HCT116 (cell line): ENCODE measurements around the gene RNF126. TPM values are rescaled to one million over a fixed set of nuclear protein-coding genes. Genes with fewer than 3 reads are reported as not detected.

ENCODE experiments used
- ATAC-seq: fragments of 200-7000 bp; cut with Tn5 transposase; 2 replicates; pipeline ENCODE4 v1.9.1; 2020; ENCODE audit warnings: mild to moderate bottlenecking, moderate library complexity
- BruUV-seq: library from RNA; stranded (reverse); fragments of 400-500 nt; replicated peaks from 2 replicates; lab custom pipeline; 2021; lab: Mats Ljungman, UMichigan
- CTCF ChIA-PET: fragments of 300-600 bp; sonication (Branson Sonifier 250); formaldehyde crosslinking; loops from one replicate; lab custom pipeline; 2021; ENCODE audit warnings: antibody characterized with exemption; lab: Charles Lee
- POLR2A ChIA-PET: fragments of 300-600, 350-600 bp; sonication (Branson Sonifier 250); formaldehyde crosslinking; loops from one replicate; lab custom pipeline; 2021; ENCODE audit warnings: antibody characterized with exemption; lab: Charles Lee
- RAD21 ChIA-PET, 2 experiments: fragments of 300-600 bp; sonication (Branson Sonifier 250); formaldehyde crosslinking; loops; one replicate each; lab custom pipeline; 2023; ENCODE audit warnings: low total read pairs in 2 of 2; ENCODE audit not compliant: uncharacterized antibody in 2 of 2, unreplicated experiment in 2 of 2, low non-redundant PET in 1 of 2; lab: Charles Lee
- DNase-seq: peaks from one replicate; pipeline ENCODE4 v3.0.0-alpha.2; 2010; ENCODE audit warnings: low read depth, low spot score
- H2AFZ ChIP-seq: fragments of 200-600 bp; shearing (Covaris generic), sonication (generic); 2 replicates; pipeline ENCODE4 v1.6.1; 2017; ENCODE audit warnings: low read depth, mixed run types, mixed read lengths, antibody characterized with exemption, low read length; ENCODE audit not compliant: poor library complexity, severe bottlenecking
- H3K27ac ChIP-seq: 2 replicates; pipeline ENCODE4 v1.5.1; 2012; ENCODE audit warnings: low read depth, low read length
- H3K27me3 ChIP-seq: fragments of 200-600 bp; sonication (generic); 2 replicates; pipeline ENCODE4 v1.6.1; 2016; ENCODE audit warnings: mixed run types, low read length, mixed read lengths; ENCODE audit not compliant: insufficient read depth
- H3K36me3 ChIP-seq, 2 experiments: fragments of 200-500 bp in 1 of 2; fragments of 200-600 bp in 1 of 2; sonication (Bioruptor generic) in 1 of 2; sonication (generic) in 1 of 2; 2 replicates each; pipeline versions ENCODE4 v1.5.1 to v1.6.1; 2014 to 2016; ENCODE audit warnings: low read length in 2 of 2, inconsistent platforms in 1 of 2, mixed read lengths in 1 of 2, mixed run types in 1 of 2; ENCODE audit not compliant: insufficient read depth in 2 of 2, control insufficient read depth in 1 of 2
- H3K4me1 ChIP-seq, 2 experiments: fragments of 200-600 bp in 1 of 2; sonication (generic) in 1 of 2; 2 replicates each; pipeline versions ENCODE4 v1.5.1 to v1.6.1; 2012 to 2017; ENCODE audit warnings: low read length in 2 of 2, inconsistent platforms in 1 of 2, mild to moderate bottlenecking in 1 of 2, mixed read lengths in 1 of 2, mixed run types in 1 of 2, moderate library complexity in 1 of 2; ENCODE audit not compliant: insufficient read depth in 2 of 2, control insufficient read depth in 1 of 2
- H3K4me2 ChIP-seq: fragments of 200-600 bp; sonication (generic); 2 replicates; pipeline ENCODE4 v1.6.1; 2017; ENCODE audit warnings: mixed run types, low read length, mixed read lengths
- H3K4me3 ChIP-seq, 2 experiments: fragments of 200-600 bp in 1 of 2; sonication (generic) in 1 of 2; replicated peaks in 1 of 2; 2 replicates each; pipeline ENCODE4 v1.5.1; 2011 to 2016; ENCODE audit warnings: low read length in 2 of 2, control low read depth in 1 of 2, low read depth in 1 of 2, mild to moderate bottlenecking in 1 of 2, mixed read lengths in 1 of 2, mixed run types in 1 of 2
- H3K79me2 ChIP-seq: fragments of 200-600 bp; sonication (generic); 2 replicates; pipeline ENCODE4 v1.6.1; 2017; ENCODE audit warnings: mild to moderate bottlenecking, mixed run types, low read length, moderate library complexity, mixed read lengths; ENCODE audit not compliant: insufficient read depth
- H3K9ac ChIP-seq: fragments of 200-600 bp; sonication (generic); 2 replicates; pipeline ENCODE4 v1.6.1; 2016; ENCODE audit warnings: low read length, mixed read lengths
- H3K9me2 ChIP-seq: fragments of 200-600 bp; sonication (generic), shearing (Covaris generic); 2 replicates; pipeline ENCODE4 v1.6.1; 2017; ENCODE audit warnings: mixed run types, mild to moderate bottlenecking, moderate library complexity; ENCODE audit not compliant: insufficient read depth
- H3K9me3 ChIP-seq, 2 experiments: fragments of 200-500 bp in 1 of 2; fragments of 200-600 bp in 1 of 2; sonication (Bioruptor generic) in 1 of 2; sonication (generic) in 1 of 2; 2 replicates each; pipeline ENCODE4 v1.6.1; 2014 to 2017; ENCODE audit warnings: low read length in 2 of 2, mixed read lengths in 2 of 2, inconsistent platforms in 1 of 2, low read depth in 1 of 2, mild to moderate bottlenecking in 1 of 2, mixed run types in 1 of 2, moderate library complexity in 1 of 2; ENCODE audit not compliant: control insufficient read depth in 1 of 2, insufficient read depth in 1 of 2
- H4K20me1 ChIP-seq: fragments of 200-600 bp; sonication (generic), shearing (Covaris generic); 2 replicates; pipeline ENCODE4 v1.6.1; 2017; ENCODE audit warnings: mixed run types, mild to moderate bottlenecking, moderate library complexity; ENCODE audit not compliant: insufficient read depth
- CBX3 ChIP-seq: IDR thresholded peaks from 2 replicates; pipeline ENCODE4 v1.6.1; 2012; ENCODE audit warnings: low read depth
- CEBPB ChIP-seq: IDR thresholded peaks from 2 replicates; pipeline ENCODE4 v1.6.1; 2012; ENCODE audit warnings: low read depth
- EZH2 ChIP-seq: fragments of 200-600 bp; sonication (generic); IDR thresholded peaks from 2 replicates; pipeline ENCODE4 v1.6.1; 2017; ENCODE audit warnings: antibody characterized with exemption, mixed run types
- EZH2phosphoT487 ChIP-seq: fragments of 200-600 bp; IDR thresholded peaks from 2 replicates; pipeline ENCODE4 v1.6.1; 2018; ENCODE audit warnings: antibody characterized with exemption, borderline replicate concordance
- JUND ChIP-seq: IDR thresholded peaks from 2 replicates; pipeline ENCODE4 v1.6.1; 2012
- POLR2A ChIP-seq: IDR thresholded peaks from 2 replicates; pipeline ENCODE4 v1.7.0; 2011; ENCODE audit warnings: borderline replicate concordance; ENCODE audit not compliant: insufficient read depth, insufficient read length; ENCODE audit errors: extremely low read depth
- RAD21 ChIP-seq: IDR thresholded peaks from 2 replicates; pipeline ENCODE4 v1.6.1; 2012; ENCODE audit warnings: low read depth, mild to moderate bottlenecking
- TCF7L2 ChIP-seq: IDR thresholded peaks from 2 replicates; pipeline ENCODE4 v1.7.0; 2011; ENCODE audit warnings: borderline replicate concordance, inconsistent platforms; ENCODE audit not compliant: insufficient read depth, insufficient read length; ENCODE audit errors: extremely low read depth
- ZNF274 ChIP-seq: fragments of 200-500 bp; sonication (Bioruptor generic); IDR thresholded peaks from 2 replicates; pipeline ENCODE4 v1.6.1; 2014; ENCODE audit warnings: mild to moderate bottlenecking, low read depth, low read length, inconsistent platforms
- intact Hi-C: fragments of 100-400 bp; cut with micrococcal nuclease; formaldehyde crosslinking; loops from 2 replicates; pipeline ENCODE4 v1.10.0; 2022
- total RNA-seq: library from RNA; stranded (reverse); gene quantifications from one replicate; pipeline ENCODE4 v1.2.1, GENCODE V29; 2021; ENCODE audit not compliant: unreplicated experiment

The RNF126 gene
- total RNA-seq, 1 experiment from 2014 or later: 93.8 TPM

DNA sequence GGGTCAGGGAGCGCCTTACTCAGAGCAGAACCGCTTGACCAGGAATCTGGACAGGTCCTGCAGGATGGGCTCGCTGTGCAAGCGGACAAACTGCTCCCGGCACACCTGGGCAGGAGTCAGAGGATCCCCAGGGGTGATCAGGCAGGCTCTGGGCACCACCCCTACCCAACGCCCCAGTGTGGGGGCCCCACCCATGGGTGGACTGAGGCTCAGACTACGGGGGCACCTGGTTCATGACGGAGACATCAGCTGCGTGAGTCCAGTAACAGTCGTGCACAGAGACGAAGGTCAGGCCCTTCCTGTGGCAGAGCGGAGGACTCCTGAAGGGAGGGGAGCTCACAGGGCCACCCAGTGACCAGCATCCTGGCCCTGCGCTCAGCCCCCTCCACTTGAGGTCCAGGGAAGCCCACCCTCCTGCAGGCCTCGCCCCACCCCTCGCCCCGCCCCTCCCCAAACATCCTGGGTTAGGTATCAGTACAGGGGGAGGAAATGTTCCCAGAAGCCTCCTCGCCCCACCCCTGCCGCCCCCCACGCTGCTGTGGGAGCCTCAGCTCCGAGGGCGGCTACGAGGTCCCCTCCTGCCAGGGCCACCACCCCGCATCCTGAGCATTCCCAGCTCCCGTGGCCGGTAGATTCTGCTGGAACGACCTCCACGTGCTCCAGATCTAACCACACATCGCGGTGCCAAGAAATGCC is 45.3 kb downstream of the RNF126 start:
- Histone ChIP-seq H3K4me3 (no peak overlapping the region), H3K9ac (no peak overlapping the region), H3K27ac (no peak overlapping the region), H4K20me1 (no peaks in the 10 kb centered on the region), H2AFZ (no peak overlapping the region), H3K79me2 (no peaks in the 10 kb centered on the region), H3K9me2 (no peaks in the 10 kb centered on the region), H3K9me3 (no peaks in the 10 kb centered on the region), H3K4me1 (no peaks in the 10 kb centered on the region), H3K27me3 (no peaks in the 10 kb centered on the region), H3K36me3 (peaks cover 0 to 37% of the 10 kb centered on the region in 2 experiments; a peak in 2 of 4 replicates), H3K4me2 (no peak overlapping the region)
- no peak for TF ChIP-seq CEBPB
- no TSS peak for BruUV-seq
- ChIA-PET RAD21 (no interaction called here), POLR2A (interaction anchor here (0.7 kb wide), 1 partner anchor 179 kb away, joined by 4 read pairs; no protein-coding TSS in a partner anchor), CTCF (no interaction called here)
- intact Hi-C loops: no loop called here
- DNase-seq (no peak), ATAC-seq (no peak)

DNA sequence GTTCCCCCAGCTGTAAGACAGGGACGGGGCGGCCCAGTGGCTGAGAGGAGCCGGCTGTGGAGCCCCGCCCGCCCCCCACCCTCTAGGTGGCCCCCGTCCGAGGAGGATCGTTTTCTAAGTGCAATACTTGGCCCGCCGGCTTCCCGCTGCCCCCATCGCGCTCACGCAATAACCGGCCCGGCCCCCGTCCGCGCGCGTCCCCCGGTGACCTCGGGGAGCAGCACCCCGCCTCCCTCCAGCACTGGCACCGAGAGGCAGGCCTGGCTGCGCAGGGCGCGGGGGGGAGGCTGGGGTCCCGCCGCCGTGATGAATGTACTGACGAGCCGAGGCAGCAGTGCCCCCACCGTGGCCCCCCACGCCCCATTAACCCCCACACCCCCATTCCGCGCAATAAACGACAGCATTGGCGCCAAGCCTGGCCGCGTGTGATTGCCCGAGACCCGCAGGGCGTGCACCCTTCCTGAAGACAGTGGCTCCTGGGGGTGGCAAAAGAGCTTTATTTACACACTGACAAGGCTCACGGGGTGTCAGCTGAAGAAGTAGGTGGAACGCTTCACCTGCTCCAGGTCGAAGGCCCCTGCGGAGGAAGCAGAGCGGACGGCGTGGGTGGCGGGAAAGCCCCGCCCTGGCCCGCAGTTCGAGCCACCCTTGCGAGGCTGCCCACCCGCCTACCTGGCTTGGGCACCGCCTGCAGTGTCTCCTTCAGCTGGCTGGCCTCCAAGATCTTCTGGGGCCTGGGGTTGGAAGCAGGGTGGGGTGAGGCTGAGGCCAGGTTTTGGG is 46.1 kb downstream of the RNF126 start:
- Histone ChIP-seq H4K20me1 (no peaks in the 10 kb centered on the region), H3K27me3 (no peaks in the 10 kb centered on the region), H3K9me2 (no peaks in the 10 kb centered on the region), H3K9ac (no peak overlapping the region), H3K36me3 (peaks cover 0 to 31% of the 10 kb centered on the region in 2 experiments; a peak in 2 of 4 replicates), H3K79me2 (no peaks in the 10 kb centered on the region), H3K4me1 (no peaks in the 10 kb centered on the region), H3K27ac (no peak overlapping the region), H3K4me2 (no peak overlapping the region), H2AFZ (no peak overlapping the region), H3K4me3 (no peak overlapping the region), H3K9me3 (no peaks in the 10 kb centered on the region)
- ATAC-seq: no peak
- DNase-seq: no peak
- TF ChIP-seq JUND (no peak), EZH2 (no peak), CBX3 (no peak), POLR2A (no peak), RAD21 (no peak), ZNF274 (no peak), TCF7L2 (no peak), EZH2phosphoT487 (no peak)
- RAD21 ChIA-PET: no interaction called here
- BruUV-seq: no TSS peak
- intact Hi-C loops: no loop called here
- POLR2A ChIA-PET: interaction anchor here (0.7 kb wide), 1 partner anchor 180 kb away, joined by 4 read pairs; no protein-coding TSS in a partner anchor
- CTCF ChIA-PET: no interaction called here
